HG02840 (cell line): ENCODE results near the gene COX19.
"Not testable (repeated sequence)": the region's sequence is repeated elsewhere in the genome, so short reads cannot be mapped to it uniquely, and the experiment has no call there.

ENCODE experiments used
- ATAC-seq: cut with Tn5 transposase; IDR thresholded peaks from one replicate; pipeline ENCODE4 v1.9.1; 2021; ENCODE audit warnings: mild to moderate bottlenecking, moderate library complexity, moderate number of reproducible peaks; ENCODE audit not compliant: unreplicated experiment, low FRiP score

The COX19 gene

GRCh38 chr7:1011297-1012003, 36.1 kb upstream of the COX19 start:
- ATAC-seq: no peak

DNA sequence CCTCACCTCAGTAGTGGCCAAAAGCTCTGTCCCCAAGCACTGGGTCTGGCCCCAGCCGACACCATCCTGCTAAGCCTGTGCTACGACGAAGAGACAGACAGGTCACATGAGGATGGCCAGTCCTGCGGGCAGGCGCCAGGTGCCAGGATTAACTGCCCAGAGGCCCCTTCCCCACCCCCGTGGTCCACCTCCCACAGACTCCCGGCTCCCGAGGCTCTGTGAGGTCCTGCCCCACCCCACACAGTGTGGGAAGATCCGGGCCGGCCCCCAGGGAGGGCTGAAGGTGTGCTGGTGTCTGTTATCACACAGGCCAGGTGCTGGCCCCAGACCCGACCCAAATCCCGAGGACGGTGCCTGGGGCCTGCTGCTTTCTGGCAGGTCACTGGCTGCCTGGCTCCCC, 34.9 kb upstream of the COX19 start:
- ATAC-seq: no peak

- no peak for ATAC-seq
These were observed 34.4 kb upstream of the COX19 start for GRCh38 chr7:1009747-1010146.

DNA sequence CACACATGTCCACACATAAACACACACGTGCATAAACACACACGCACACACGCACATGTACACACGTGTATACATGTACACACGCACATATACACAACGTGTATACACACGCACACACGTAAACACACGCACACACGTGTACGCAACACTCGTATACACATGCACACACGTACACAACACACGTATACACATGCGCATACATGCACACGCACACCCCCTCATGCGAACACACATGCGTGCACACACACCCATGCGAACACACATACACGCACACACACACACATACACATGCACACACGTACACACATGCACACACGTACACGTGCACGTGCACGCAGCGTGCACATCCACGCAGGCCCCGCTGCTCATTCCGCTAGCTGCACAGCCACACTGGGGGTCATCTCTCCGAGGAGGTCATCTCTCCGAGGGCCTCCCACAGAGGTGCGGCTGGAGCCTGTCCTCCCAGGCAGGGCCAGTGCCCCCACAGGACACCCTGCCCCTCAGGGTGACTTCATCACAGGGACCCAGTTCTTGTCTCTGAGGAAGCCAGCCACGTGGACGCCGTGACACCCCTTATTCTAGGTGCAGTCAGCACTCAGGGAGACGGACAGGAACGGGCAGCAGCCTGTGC, 33.5 kb upstream of the COX19 start:
- ATAC-seq: no peak

DNA sequence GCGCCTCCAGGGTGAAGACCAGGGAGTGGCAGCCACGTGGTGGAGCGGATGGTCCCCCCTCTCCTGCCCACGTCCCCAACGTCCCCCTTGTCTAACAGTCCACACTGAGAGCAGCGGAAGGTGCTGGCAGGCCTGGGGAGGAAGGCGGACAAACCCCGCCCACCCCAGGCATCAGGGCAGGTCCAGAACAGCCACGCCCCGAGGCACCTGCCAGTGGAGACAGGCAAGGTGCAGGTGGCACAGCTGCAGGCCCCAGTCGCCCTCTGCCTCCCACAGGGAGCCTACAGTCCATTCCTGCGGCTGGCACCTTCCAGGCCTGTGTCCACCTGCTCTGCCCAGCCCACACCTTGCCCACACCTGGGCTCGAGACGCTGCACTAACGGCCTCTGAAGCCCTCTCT, 32.6 kb upstream of the COX19 start:
- ATAC-seq: no peak

DNA sequence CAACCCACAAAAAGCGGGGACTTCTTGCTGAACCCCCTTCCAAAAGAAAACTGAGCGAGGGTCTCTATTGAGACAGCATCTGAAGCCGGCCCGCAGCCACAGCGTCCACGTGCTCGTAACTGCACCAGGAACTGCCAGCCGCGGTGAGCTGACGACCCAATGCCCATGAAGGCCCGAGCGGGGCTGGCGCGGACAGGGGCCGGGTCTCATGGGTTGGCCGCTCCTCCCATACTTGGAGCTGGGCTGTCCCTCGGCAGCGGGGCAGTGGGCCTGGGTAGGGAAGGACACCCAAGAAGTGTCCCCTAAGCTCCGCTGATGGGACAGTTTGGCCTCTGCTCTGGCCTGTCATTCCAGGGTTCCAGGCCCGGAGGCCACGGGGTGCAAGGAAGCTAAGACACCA, 30.0 kb upstream of the COX19 start:
- no peak for ATAC-seq

DNA sequence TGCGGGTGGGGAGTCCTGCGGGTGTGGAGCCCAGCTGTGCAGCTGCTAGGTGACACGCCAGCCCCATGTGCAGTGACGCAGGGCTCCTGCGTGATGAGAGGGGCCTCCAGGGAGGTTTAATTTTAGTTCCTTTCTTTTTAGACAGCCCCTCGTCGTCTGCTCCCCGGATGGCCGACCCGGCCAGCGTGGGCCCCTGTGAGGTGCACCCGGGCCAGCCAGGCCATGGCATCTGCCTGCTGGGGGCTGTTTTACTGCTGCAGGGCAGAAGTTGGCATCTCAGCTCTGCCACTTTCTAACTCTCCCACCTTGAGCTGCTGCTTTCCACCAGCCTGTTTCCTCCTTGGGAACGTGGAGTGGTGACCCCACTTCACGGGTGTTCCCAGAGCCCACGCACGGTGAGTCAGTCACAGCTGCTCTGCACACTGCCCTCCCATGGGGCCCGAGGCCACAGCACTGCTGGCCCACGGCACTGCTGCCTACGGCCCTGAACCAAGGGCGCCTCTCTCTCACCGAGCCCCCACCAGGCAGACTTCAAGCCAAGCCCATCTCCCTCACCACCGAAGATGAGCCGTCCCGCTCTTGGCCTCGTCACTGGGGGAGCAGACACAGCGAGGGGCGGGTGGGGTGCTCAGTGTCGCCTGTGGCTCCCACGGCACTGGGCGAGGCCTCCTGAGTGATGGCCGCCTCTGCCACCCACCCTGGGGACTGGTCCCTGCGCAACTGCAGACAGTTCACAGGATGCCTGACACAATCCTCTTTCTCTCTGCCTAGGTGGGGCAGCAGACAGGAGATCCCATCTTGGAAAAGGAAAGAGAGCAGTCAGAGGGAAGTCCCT, 28.9 kb upstream of the COX19 start:
- no peak for ATAC-seq

DNA sequence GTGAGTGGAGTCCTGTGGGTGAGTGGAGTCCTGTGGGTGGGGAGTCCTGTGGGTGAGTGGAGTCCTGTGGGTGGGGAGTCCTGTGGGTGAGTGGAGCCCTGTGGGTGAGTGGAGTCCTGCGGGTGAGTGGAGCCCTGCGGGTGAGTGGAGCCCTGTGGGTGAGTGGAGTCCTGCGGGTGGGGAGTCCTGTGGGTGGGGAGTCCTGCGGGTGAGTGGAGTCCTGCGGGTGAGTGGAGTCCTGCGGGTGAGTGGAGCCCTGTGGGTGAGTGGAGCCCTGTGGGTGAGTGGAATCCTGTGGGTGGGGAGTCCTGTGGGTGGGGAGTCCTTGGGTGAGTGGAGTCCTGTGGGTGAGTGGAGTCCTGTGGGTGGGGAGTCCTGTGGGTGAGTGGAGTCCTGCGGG, 27.1 kb upstream of the COX19 start:
- ATAC-seq: not testable (repeated sequence)

GRCh38 chr7:1002026-1002425, 26.7 kb upstream of the COX19 start:
- not testable (repeated sequence) for ATAC-seq

DNA sequence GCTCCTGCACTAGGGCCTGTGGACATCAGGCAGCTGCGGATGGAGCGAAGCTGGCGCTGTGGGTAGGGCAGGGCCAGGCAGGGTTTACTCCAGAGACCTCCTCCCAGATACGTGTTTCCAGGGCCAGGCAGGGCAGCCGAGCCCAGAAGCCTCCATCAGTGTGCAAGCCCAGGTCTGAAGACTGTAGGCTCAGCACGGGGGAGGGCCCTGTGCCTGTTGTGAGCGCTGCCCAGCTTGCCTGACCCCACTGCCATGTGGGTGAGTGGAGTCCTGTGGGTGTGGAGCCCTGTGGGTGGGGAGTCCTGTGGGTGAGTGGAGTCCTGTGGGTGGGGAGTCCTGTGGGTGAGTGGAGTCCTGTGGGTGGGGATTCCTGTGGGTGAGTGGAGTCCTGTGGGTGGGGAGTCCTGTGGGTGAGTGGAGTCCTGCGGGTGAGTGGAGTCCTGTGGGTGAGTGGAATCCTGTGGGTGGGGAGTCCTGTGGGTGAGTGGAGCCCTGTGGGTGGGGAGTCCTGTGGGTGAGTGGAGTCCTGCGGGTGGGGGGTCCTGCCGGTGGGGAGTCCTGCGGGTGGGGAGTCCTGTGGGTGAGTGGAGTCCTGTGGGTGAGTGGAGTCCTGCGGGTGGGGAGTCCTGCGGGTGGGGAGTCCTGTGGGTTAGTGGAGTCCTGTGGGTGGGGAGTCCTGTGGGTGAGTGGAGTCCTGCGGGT, 25.9 kb upstream of the COX19 start:
- ATAC-seq: not testable (repeated sequence)

DNA sequence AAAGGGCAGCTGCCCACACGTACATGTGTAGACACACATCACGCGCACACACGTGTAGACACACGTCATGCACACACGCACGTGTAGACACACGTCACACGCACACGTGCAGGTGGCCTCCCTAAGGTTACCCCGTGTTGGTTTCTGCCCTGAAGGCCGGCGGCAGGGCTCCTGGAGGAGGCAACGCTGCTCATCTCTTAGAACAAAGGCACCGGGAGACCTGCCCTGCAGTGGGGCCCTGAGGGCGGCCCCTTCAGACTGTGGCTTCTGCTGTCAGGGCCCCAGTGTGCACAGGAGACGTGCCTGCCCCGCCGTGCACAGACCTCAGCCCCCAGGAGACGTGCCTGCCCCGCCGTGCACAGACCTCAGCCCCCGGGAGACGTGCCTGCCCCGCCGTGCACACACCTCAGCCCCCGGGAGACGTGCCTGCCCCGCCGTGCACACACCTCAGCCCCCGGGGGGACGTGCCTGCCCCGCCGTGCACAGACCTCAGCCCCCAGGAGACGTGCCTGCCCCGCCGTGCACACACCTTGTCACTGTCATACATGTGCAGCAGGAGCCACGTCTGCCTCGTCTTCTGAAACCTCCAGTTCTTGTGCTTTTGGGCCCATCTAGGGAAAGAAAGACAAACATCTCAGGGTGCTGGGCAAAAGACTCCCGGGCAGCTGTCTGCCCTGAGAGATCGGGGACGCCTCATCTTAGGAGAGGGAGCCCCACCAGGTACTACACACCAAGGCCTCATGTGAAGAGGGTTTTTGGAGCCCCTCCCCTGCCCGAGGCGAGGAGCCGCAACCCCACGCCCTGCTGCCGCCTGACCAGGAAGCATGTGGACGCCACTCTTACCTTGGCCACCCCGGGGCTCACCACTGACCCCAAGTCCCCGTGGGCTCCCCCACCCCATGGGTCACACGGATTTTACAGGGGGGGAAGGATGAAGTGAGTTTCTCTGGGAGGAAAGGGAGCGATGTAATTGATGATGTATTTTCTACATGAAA, 24.9 kb upstream of the COX19 start:
- no peak for ATAC-seq

DNA sequence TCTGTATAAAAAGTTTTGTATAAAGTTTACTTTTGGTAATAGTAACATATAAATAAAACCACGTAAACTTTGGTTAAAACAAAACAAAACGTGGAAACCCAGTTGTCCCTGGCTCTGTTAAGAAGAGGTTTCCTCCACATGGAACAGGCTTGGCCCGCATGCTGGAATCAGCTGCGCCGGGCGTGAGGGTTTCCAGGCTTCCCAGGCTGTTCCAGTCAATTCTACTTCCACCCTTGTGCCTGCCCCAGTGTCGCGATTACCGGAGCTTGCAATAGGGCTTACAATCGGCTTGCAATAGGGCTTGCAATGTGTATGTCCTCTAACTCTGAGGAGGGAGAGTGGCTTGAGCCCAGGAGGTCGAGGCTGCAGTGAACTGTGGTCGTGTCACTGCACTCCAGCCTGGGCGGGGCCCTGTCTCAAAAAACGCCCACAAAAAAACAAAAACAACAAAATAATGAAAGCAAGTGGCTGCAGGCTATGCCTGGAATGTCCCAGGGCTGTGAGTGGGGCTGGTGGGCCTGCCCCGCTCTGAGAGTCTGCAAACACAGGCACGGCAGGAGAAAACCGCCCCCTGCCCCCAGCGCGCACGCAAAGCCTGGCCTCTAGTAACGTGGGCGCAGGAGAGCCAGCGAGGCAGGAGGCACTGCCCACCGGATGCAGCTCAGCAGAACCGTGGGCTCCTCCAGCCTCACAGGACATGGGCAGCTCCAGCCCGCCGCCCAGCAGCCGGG, 24.0 kb upstream of the COX19 start:
- no peak for ATAC-seq

GRCh38 chr7:997404-998395, 22.4 kb upstream of the COX19 start:
- ATAC-seq: no peak

DNA sequence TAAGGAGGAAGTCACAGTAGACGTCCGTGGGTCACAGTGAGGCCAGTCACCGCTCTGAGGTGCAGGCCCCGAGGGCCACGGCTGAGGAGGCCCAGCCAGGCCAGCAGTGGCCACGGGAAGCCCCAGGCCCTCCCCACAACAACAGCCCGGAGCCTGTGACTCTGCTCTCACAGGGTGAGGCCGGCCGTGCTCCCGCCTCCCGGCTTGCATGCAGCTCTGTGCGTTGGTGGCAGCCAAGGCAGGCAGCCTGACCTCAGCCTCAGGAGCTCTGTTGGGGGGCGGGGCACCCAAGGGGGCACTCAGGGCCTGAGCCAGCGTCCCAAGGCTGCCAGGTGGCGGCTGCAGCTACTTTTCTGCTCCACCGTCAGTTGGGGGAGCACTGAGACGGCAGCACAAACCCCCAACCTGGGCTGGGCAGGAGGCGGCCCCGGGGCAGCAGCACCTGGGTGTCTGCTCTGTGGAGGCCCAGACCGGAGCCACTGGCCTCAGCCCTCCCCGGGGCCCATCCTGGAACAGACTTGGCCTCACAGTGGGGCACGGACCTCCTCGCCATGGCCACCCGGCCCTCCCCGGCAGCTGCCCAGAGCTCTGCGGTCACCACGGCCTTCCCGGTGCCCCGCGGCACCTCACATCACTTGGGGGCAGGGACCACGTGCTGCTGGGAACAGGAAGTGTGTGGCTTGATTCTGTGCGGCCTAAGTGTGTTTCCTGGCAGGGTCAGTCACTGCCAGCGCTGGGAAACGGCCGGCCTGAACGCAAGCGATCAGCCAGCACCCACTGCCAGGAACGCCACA, 20.9 kb upstream of the COX19 start:
- no peak for ATAC-seq

DNA sequence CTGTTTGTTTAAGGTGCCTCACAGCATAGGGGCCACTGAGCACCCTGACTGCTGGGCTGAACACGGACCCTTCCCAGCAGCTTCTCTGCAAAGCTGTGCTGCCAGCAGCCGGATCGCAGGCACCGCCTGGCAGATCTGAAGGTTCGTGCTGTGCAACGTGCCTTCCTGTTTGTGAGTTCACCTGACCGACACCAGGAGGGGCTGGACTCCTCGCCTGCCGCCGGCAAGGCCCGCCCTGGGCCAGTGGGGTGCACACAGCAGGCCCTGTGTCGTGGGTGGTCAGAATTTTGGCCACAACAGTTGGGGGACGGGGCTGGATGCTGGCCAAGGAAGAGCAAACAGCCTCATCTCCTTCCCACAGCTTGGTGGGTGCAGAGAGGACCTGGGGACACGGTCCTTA, 20.2 kb upstream of the COX19 start:
- no peak for ATAC-seq

- no peak for ATAC-seq
These were observed 19.4 kb upstream of the COX19 start for GRCh38 chr7:994592-995308.
